ENCODE results near the gene PDE2A. TPM values are rescaled to one million over a fixed set of nuclear protein-coding genes. Genes with fewer than 3 reads are reported as not detected.

PDE2A gene
- total RNA-seq, 1 experiment from 2014 or later = 0.74 TPM

- TF ChIP-seq POLR2AphosphoS5 (IDR thresholded peaks at IDR 0.05; ENCODE audit: low read depth, low read length) (no peak), REST (IDR thresholded peaks at IDR 0.05; ENCODE audit: insufficient read depth in 1 of 2, low read depth in 2 of 2, low read length in 1 of 2) (no peak), SIN3A (IDR thresholded peaks at IDR 0.05; ENCODE audit: borderline replicate concordance, insufficient read depth, low read depth, low read length) (no peak), TCF7L2 (IDR thresholded peaks at IDR 0.05; ENCODE audit: low read depth, low read length) (no peak), CTCF (IDR thresholded peaks at IDR 0.05) (no peak)
- no peaks in the 10 kb centered on the region for H3K9me3 ChIP-seq (ENCODE audit: control insufficient read depth, insufficient read depth, low read depth, low read length)
- ChIA-PET CTCF (interaction anchor here (0.5 to 1.1 kb wide), 3 partner anchors 9 to 1853 kb away, joined by 4 to 10 read pairs (median 4); no protein-coding TSS in a partner anchor), POLR2A (interaction anchor here (0.6 to 0.7 kb wide), 2 partner anchors 35 to 822 kb away, joined by 5 read pairs; no protein-coding TSS in a partner anchor)
- in situ Hi-C loops (cut with HindIII; ENCODE audit: low pct_unique_long_range_greater_than_20kb, low sequenced_read_pairs) = no loop called here
- H3K27me3 ChIP-seq (ENCODE audit: control insufficient read depth, insufficient read depth, low read length) = no peaks in the 10 kb centered on the region
- ATAC-seq (no peak), DNase-seq (ENCODE audit: low read depth, low spot score) (no peak)
- peaks cover 12% of the 10 kb centered on the region for H3K4me1 ChIP-seq (ENCODE audit: control insufficient read depth, insufficient read depth, low read length)
- no peaks in the 10 kb centered on the region for H3K36me3 ChIP-seq (ENCODE audit: control insufficient read depth, insufficient read depth, low read length)
- no TSS peak for BruUV-seq (replicated peaks)
- intact Hi-C loops (cut with micrococcal nuclease; ENCODE audit: unreplicated experiment) = no loop called here
- no peak overlapping the region for H3K27ac ChIP-seq (ENCODE audit: low read length)
- no peak overlapping the region for H3K4me3 ChIP-seq (ENCODE audit: low read depth in 2 of 2, low read length in 2 of 2)
Observed at GRCh38 chr11:72716788-72717435, 42.7 kb upstream of the PDE2A start.

GRCh38 chr11:72716290-72716689 lies 42.1 kb upstream of the PDE2A start:
- in situ Hi-C loops (cut with HindIII; ENCODE audit: low pct_unique_long_range_greater_than_20kb, low sequenced_read_pairs) (no loop called here), intact Hi-C loops (cut with micrococcal nuclease; ENCODE audit: unreplicated experiment) (no loop called here)
- no peak for DNase-seq (ENCODE audit: low read depth, low spot score)
- H3K36me3 ChIP-seq (ENCODE audit: control insufficient read depth, insufficient read depth, low read length) = no peaks in the 10 kb centered on the region
- H3K27ac ChIP-seq (ENCODE audit: low read length) = no peak overlapping the region
- no peaks in the 10 kb centered on the region for H3K27me3 ChIP-seq (ENCODE audit: control insufficient read depth, insufficient read depth, low read length)
- peaks cover 6% of the 10 kb centered on the region for H3K4me1 ChIP-seq (ENCODE audit: control insufficient read depth, insufficient read depth, low read length)
- no TSS peak for BruUV-seq (replicated peaks)
- POLR2A ChIA-PET = interaction anchor here (0.7 kb wide), 2 partner anchors 35 to 48 kb away, joined by 5 to 8 read pairs; no protein-coding TSS in a partner anchor
- TF ChIP-seq POLR2AphosphoS5 (IDR thresholded peaks at IDR 0.05; ENCODE audit: low read depth, low read length) = no peak
- TF ChIP-seq SIN3A (IDR thresholded peaks at IDR 0.05; ENCODE audit: borderline replicate concordance, insufficient read depth, low read depth, low read length) = no peak
- no peak for TF ChIP-seq REST (IDR thresholded peaks at IDR 0.05; ENCODE audit: insufficient read depth in 1 of 2, low read depth in 2 of 2, low read length in 1 of 2)
- no peak for TF ChIP-seq CTCF (IDR thresholded peaks at IDR 0.05)
- TF ChIP-seq TCF7L2 (IDR thresholded peaks at IDR 0.05; ENCODE audit: low read depth, low read length) = no peak
- no peak for ATAC-seq
- H3K4me3 ChIP-seq (ENCODE audit: low read depth in 2 of 2, low read length in 2 of 2) = no peak overlapping the region
- no peaks in the 10 kb centered on the region for H3K9me3 ChIP-seq (ENCODE audit: control insufficient read depth, insufficient read depth, low read depth, low read length)
- CTCF ChIA-PET = interaction anchor here (0.5 to 1.1 kb wide), 4 partner anchors 9 to 479 kb away, joined by 3 to 4 read pairs (median 4); no protein-coding TSS in a partner anchor

All from Panc1 (cell line).